ENCODE data around the gene SLC35B1.

Gene SLC35B1

GRCh38 chr17:49707246-49707607, 537 bp downstream of the SLC35B1 start:
- H3K27ac ChIP-seq = peak overlapping the region; percentile 98
- TF ChIP-seq CTCF (conservative IDR thresholded peaks at IDR 0.05) = no peak

- TF ChIP-seq CTCF (conservative IDR thresholded peaks at IDR 0.05) = no peak
- H3K27ac ChIP-seq = no peak overlapping the region
Measured at GRCh38 chr17:49705254-49705653, 2.5 kb downstream of the SLC35B1 start.

- peak; percentile 86 for TF ChIP-seq CTCF (conservative IDR thresholded peaks at IDR 0.05)
- H3K27ac ChIP-seq = peak overlapping the region; percentile 55
Measured at GRCh38 chr17:49703557-49704277, 4.0 kb downstream of the SLC35B1 start.

GRCh38 chr17:49700960-49701359, 6.8 kb downstream of the SLC35B1 start:
- H3K27ac ChIP-seq = no peak overlapping the region
- TF ChIP-seq CTCF (conservative IDR thresholded peaks at IDR 0.05) = no peak

- no peak overlapping the region for H3K27ac ChIP-seq
- no peak for TF ChIP-seq CTCF (conservative IDR thresholded peaks at IDR 0.05)
Measured at GRCh38 chr17:49699966-49700575, 7.7 kb downstream of the SLC35B1 start.

- H3K27ac ChIP-seq = no peak overlapping the region
- TF ChIP-seq CTCF (conservative IDR thresholded peaks at IDR 0.05) = no peak
Measured at GRCh38 chr17:49698005-49698404, 9.8 kb downstream of the SLC35B1 start.

GRCh38 chr17:49696233-49696761, 11.5 kb downstream of the SLC35B1 start:
- TF ChIP-seq CTCF (conservative IDR thresholded peaks at IDR 0.05) = no peak
- no peak overlapping the region for H3K27ac ChIP-seq

Data from VCaP (cell line).